Activated B cell treated with CpG ODN at 0.5 μM for 24 hours (primary cell): ENCODE results near the gene SUSD2. TPM values are rescaled to one million over a fixed set of nuclear protein-coding genes. Genes with fewer than 3 reads are reported as not detected.
A peak's percentile ranks its signal among the peaks of the same experiment; 100 is the strongest.

Experiments
- ATAC-seq: fragments of 200-7000 bp; cut with Tn5 transposase; one replicate; pipeline ENCODE4 v1.10.0; 2021; ENCODE audit warnings: low read depth, mild to moderate bottlenecking, moderate library complexity
- CTCF ChIA-PET: fragments of 350-600 bp; sonication (Branson Sonifier 250); formaldehyde crosslinking; loops from one replicate; lab custom pipeline; 2021; ENCODE audit warnings: antibody characterized with exemption; lab: Charles Lee
- POLR2A ChIA-PET: fragments of 350-600 bp; sonication (Branson Sonifier 250); formaldehyde crosslinking; loops from one replicate; lab custom pipeline; 2021; ENCODE audit warnings: antibody characterized with exemption; lab: Charles Lee
- DNase-seq: peaks from one replicate; pipeline ENCODE4 v3.0.0; 2022
- H3K27ac Mint-ChIP-seq: one replicate; pipeline ENCODE4 v1.8.0; 2020; ENCODE audit warnings: mixed read lengths
- H3K27me3 Mint-ChIP-seq: one replicate; pipeline ENCODE4 v1.8.0; 2021; ENCODE audit warnings: mixed read lengths
- H3K36me3 Mint-ChIP-seq: one replicate; pipeline ENCODE4 v1.8.0; 2021; ENCODE audit warnings: low read depth, mixed read lengths
- H3K4me1 Mint-ChIP-seq: one replicate; pipeline ENCODE4 v1.8.0; 2021; ENCODE audit warnings: mixed read lengths
- H3K4me3 Mint-ChIP-seq: one replicate; pipeline ENCODE4 v1.8.0; 2020; ENCODE audit warnings: mild to moderate bottlenecking, mixed read lengths
- H3K9me3 Mint-ChIP-seq: one replicate; pipeline ENCODE4 v1.8.0; 2020; ENCODE audit warnings: mixed read lengths
- CTCF ChIP-seq: fragments of 200-600 bp; IDR thresholded peaks from one replicate; pipeline ENCODE4 v1.8.0; 2022; ENCODE audit warnings: antibody characterized with exemption, mild to moderate bottlenecking
- intact Hi-C: fragments of 100-400 bp; cut with micrococcal nuclease; formaldehyde crosslinking; loops from one replicate; pipeline ENCODE4 v1.15.1; 2024
- total RNA-seq: library from RNA; stranded (reverse); gene quantifications from 2 replicates; pipeline ENCODE4 v1.2.3, GENCODE V29; 2022

Gene SUSD2
- total RNA-seq, 1 donor from 2014 or later = 0.93 TPM

GRCh38 chr22:24224468-24224867, 43.2 kb downstream of the SUSD2 start:
- ATAC-seq (no peak), DNase-seq (no peak)
- no peak overlapping the region for H3K4me3 Mint-ChIP-seq
- CTCF ChIA-PET = no interaction called here
- no peak overlapping the region for H3K27ac Mint-ChIP-seq
- intact Hi-C loops = no loop called here
- H3K27me3 Mint-ChIP-seq = no peaks in the 10 kb centered on the region
- POLR2A ChIA-PET = no interaction called here
- H3K4me1 Mint-ChIP-seq = no peaks in the 10 kb centered on the region
- TF ChIP-seq CTCF = no peak
- no peaks in the 10 kb centered on the region for H3K36me3 Mint-ChIP-seq
- peaks cover 5% of the 10 kb centered on the region for H3K9me3 Mint-ChIP-seq

DNA sequence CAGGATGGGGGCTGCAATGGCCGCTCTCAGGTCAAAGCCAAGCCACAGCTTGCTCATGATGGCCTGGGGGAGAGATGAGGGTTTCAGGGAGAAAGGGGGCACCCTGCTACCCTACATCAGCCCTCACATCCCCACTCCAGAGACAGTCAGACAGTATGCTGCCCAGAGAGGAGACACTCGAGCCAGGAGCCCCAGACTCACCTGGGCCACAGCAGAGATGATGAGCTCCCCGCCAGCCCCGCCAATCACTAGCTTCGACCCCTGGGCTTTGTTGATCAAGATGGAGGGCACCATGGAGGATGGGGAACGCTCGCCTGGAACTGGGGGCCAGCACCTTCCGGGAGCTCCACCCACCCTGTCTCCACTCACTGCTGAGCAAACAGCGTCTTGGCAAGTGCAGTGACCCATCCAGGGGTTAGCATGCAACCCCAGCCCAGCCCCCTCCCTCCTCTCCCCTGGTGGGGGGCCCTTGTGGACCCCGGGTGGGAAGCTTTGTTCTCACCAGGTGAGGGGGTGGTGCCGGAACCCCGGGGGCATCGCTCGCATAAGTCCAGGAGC, 43.8 kb downstream of the SUSD2 start:
- CTCF ChIA-PET = no interaction called here
- Mint-ChIP-seq H3K4me3 (no peak overlapping the region), H3K36me3 (no peaks in the 10 kb centered on the region), H3K27me3 (no peaks in the 10 kb centered on the region), H3K27ac (no peak overlapping the region), H3K4me1 (no peaks in the 10 kb centered on the region), H3K9me3 (peaks cover 5% of the 10 kb centered on the region)
- intact Hi-C loops = no loop called here
- no peak for TF ChIP-seq CTCF
- POLR2A ChIA-PET = no interaction called here
- no peak for ATAC-seq
- DNase-seq = no peak

DNA sequence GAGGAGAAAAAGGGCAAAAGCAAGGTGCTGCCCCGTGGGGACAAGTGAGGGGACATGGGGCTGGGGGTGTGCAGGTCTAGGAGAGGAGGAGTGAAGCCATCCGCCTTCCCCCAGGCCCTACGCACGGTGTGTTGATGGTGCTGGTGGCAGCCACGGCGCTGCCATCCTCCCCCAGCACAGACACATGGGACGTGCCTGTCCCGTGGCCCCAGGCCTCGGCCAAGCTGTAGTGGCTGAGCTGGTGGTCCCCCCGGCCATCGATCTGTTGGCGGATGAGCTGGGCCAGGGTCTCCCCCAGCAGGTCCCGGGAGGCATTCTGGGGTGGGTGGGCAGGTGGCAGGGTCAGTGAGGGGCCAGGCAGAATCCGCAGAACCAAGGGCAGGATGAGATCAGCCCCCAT, 44.7 kb downstream of the SUSD2 start:
- no peak for ATAC-seq
- no peak for TF ChIP-seq CTCF
- Mint-ChIP-seq H3K9me3 (peaks cover 5% of the 10 kb centered on the region), H3K27me3 (no peaks in the 10 kb centered on the region), H3K27ac (no peak overlapping the region), H3K4me3 (no peak overlapping the region), H3K36me3 (no peaks in the 10 kb centered on the region), H3K4me1 (no peaks in the 10 kb centered on the region)
- ChIA-PET CTCF (no interaction called here), POLR2A (no interaction called here)
- intact Hi-C loops = no loop called here
- no peak for DNase-seq

GRCh38 chr22:24230911-24231656, 49.8 kb downstream of the SUSD2 start:
- Mint-ChIP-seq H3K4me3 (no peak overlapping the region), H3K27ac (no peak overlapping the region), H3K9me3 (no peaks in the 10 kb centered on the region), H3K27me3 (no peaks in the 10 kb centered on the region), H3K36me3 (no peaks in the 10 kb centered on the region), H3K4me1 (no peaks in the 10 kb centered on the region)
- ChIA-PET POLR2A (interaction anchor here (0.7 kb wide), 1 partner anchor 74 kb away, joined by 3 read pairs; no protein-coding TSS in a partner anchor), CTCF (interaction anchor here (0.7 to 2.2 kb wide), 6 partner anchors 10 to 98 kb away, joined by 3 to 9 read pairs (median 3); no protein-coding TSS in a partner anchor)
- DNase-seq = peak; percentile 61
- peak; percentile 84 for ATAC-seq
- no peak for TF ChIP-seq CTCF
- intact Hi-C loops = loop anchor here (2.0 kb wide), 2 partner anchors 28 to 124 kb away; no protein-coding TSS in a partner anchor

DNA sequence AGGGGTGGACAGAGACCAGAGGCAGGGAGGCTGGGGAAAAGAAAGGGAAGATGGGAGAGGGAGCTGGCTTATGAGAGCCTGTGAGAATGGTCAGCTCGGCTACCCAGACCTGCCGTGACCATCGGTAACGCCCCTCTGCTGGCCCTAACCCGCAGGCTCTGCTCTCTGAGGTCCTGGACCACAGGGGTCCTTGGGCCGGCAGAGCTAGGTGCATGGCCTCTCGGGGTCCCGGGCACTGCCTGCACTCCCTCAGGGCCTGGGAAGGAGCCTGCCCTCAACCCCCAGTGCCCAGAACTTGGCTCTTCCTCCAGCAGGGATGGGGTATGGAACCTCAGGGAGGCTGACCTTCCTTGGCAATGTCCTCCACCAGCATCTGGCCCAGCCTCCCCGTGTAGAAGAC, 50.4 kb downstream of the SUSD2 start:
- ATAC-seq (no peak), DNase-seq (no peak)
- CTCF ChIA-PET = interaction anchor here (1.1 to 2.2 kb wide), 2 partner anchors 11 to 42 kb away, joined by 3 to 9 read pairs; no protein-coding TSS in a partner anchor
- no peak overlapping the region for H3K4me3 Mint-ChIP-seq
- no peaks in the 10 kb centered on the region for H3K36me3 Mint-ChIP-seq
- no peak for TF ChIP-seq CTCF
- intact Hi-C loops = loop anchor here (2.0 kb wide), 2 partner anchors 27 to 125 kb away; no protein-coding TSS in a partner anchor
- H3K27ac Mint-ChIP-seq = no peak overlapping the region
- no peaks in the 10 kb centered on the region for H3K4me1 Mint-ChIP-seq
- H3K27me3 Mint-ChIP-seq = no peaks in the 10 kb centered on the region
- POLR2A ChIA-PET = interaction anchor here (1.0 kb wide), 1 partner anchor 75 kb away, joined by 3 read pairs; no protein-coding TSS in a partner anchor
- no peaks in the 10 kb centered on the region for H3K9me3 Mint-ChIP-seq
